HG03342 (cell line): ENCODE data around the gene MYRIP.

Experiments
- ATAC-seq: cut with Tn5 transposase; IDR thresholded peaks from one replicate; pipeline ENCODE4 v1.9.1; 2021; ENCODE audit warnings: mild to moderate bottlenecking, moderate library complexity; ENCODE audit not compliant: unreplicated experiment

Gene MYRIP

DNA sequence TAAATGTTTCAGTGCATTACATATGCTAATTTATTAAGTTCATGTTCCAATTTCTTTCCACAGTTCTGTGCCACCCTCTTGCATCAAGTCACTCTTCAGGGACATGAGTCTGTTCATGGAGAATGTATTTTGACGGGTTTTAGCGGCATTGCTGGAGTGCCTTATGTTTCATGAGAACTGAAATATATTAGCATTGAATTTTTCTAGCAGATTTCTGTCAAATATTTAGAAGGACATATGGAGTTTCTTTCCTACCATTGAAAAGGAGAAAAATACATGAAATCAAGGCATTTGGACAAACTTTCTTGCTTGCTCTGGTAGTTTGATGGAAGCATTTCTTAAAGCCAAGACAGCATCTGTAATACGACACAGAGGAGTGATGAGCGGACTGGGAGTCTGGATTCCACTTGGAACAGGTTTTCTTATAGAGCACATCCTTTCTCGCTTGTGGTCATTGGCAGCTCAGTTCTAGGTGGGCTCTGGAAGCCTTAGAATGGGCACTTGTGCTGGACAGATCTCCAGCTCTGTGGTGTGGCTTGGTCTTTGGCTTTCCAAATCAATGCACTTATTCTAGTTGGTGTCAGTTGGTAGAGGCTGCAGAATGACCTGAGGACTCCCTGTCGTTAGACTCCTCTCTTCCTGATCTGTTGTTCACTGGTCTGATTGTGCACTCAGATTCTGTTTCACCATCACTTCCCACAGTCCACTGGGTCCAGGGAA is 415.5 kb downstream of the MYRIP start:
- ATAC-seq = no peak

DNA sequence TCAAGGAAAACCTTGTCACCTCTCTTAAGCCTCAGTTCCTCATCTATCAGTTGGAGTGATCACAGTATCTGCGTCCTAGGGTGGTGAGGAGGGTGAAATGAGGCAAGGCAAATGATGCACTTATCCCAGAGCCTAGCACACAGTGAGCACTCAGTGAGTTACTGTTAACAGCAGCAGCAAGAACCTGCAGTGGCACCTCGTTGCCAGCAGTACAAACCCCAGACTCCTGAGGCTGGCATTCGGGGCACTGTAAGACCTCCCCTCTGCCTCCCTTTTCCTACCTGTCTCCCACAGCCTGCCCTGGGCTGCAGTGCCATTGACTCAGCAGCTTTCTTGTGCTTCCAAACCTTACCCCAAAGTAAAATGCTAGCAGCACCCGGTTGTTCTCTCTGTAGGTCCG is 417.2 kb downstream of the MYRIP start:
- no peak for ATAC-seq

DNA sequence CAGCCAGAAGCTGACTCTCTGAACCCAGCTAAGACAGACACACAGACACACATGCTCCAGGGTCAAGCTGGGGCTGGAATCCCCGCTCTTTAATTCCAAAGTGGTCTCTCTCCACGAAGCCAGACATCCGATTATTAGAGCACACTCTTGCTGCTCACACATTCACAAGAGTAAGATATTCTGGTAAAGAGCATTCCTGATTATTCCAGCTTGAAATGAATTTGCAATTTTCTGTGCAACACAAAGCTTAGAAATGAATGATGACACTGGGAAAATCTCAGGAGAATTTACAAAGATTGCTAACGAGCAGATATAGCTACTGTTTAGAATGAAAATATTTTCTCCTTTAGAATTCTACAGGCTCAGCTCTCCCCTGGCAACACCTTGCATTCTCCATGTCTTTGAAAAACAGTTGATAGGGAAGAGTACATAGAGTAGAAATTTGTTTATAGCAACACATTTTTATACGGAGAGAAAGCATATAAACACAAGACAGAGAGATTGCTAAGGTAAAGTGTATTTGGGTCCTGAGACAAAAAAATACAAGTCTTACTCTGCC is 419.5 kb downstream of the MYRIP start:
- no peak for ATAC-seq

DNA sequence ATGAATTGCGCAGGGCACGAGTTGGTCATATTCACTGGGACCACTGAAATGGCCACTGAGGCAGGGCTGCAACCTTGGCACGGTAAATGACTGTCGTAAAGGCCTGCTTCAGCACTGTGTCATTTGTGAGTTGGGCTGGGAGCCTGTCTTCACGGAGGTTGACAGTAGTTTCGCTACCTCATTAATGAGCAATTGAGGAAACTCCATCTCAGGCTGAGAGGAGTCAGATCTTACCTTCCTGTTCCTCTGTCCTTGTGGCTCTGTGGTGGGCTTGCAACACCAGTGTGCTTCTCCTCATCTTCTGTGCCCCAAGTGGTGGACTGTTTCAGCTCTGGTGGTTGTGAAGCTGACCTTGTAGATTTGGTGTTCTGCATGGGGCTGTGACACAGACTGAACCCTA is 420.0 kb downstream of the MYRIP start:
- no peak for ATAC-seq

DNA sequence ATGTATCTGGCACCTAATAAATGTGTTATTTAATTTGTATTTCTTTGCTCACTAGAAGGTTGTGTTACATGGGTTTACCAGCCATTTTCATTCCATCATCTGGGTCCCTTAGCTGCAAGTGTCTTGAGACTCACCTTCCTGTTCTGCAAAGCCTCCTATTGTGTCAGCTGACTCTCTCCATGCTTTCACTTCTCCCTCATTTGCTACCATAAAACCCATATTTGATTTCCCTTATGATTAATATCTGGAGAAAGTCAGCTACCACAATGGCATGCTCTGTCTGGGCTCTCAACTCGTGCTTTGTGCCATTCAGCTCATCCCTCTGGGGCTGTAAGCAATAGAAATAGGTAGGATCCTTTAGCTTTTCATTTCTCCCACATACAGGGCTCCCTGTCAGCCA is 420.6 kb downstream of the MYRIP start:
- no peak for ATAC-seq

DNA sequence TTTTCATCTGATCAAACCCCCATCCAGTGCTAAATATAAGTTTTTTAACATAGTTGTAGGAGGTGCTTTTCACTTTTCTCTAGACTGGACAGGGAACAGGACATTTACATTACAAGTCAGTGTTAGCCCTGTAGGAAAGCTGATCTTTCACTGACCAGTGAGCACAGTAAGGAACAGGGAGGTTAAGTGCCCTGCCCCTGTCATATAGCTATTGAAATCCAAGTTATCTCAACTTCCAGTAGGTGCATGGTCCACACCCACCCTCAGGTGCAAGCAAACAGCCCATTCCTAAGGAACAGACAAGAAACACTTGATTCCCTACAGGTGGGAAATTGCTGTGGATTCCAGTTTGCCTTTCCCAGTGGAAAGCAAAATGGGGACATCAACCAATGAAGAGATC is 421.0 kb downstream of the MYRIP start:
- no peak for ATAC-seq

DNA sequence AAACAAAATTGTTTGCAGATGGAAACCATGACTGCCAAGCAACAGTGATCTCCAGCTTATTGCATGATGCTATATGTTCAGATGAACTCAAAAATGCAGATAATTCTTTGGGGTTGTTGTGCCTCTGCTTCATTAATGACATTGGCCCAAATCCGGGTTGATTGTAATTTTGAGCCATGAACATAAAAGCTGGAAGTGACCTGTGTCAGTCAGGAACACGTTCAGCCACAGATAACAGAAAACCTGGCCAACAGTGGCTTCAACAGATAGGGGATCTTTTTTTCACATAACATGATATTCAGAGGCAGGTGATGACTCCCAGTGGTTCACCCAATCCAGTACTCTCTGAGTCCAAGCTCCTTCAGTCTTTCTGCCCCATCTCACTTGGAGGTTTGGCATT is 423.2 kb downstream of the MYRIP start:
- ATAC-seq = no peak

DNA sequence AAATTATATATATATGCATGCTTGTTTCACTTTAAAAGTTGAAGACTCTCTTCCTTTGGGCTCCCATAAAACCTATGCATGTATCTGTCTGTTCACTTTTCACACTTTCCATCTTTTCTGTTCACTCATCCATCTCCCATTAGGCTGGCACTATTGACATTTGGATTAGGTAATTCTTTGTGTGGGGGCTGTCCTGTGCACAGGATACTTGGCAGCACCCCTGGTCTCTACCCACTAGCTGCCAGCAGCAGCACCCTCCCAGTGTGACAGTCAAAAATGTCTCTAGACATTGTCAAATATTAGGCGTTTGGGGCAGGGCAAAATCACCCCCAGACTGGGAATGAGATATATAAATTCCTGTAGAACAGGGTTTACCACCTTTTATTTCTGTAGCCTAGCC is 427.8 kb downstream of the MYRIP start:
- no peak for ATAC-seq

DNA sequence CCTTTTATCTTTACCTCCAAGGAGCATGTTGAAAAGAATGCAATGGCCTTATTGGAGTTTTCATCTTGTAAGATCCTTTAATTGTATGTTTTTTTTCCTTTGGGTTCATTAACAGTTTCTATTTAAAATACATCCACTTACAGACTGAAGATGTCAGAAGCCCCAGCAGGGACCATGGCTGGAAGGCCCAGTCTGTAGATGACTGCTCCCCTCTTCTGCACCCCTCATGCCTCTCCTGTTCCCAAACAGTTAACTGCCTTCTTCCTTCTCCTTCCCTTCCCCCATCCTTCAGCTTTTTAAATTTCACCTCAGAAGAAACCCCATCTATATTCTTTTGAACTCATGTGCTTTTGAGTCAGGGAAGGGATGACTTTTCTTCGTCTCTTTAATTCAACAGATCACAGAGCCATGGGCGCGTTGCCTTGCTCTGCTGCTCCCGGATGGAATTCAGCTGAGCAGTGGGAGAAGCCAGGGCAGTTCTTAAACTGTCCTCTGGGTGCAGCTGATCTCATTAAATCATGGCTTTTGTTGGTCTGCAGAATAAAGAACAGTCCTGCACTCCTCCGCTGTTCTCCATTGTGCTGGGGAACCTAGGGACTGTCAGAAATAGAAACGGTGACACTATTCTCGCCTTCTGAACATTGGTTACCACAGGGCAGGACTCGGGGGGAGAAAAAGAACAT is 428.6 kb downstream of the MYRIP start:
- ATAC-seq = no peak

DNA sequence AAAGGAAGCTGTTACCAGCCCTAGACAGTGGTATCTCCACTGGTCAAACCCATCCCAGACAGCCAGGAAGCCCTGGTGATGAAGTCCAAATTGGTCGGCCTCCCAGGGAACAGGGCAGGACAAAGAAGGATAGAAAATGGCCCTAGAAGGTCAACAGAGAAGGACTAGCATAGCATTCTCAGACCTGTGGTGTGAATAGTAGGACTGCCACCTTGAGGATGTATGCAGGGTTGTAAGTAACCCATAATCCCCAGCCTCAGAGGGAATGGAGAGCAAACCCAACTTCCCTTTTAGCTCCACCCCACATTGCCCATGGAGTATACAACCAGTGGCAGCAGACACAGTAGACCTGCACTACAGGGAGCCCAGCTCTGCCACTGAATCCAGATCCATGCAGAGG is 431.5 kb downstream of the MYRIP start:
- no peak for ATAC-seq

DNA sequence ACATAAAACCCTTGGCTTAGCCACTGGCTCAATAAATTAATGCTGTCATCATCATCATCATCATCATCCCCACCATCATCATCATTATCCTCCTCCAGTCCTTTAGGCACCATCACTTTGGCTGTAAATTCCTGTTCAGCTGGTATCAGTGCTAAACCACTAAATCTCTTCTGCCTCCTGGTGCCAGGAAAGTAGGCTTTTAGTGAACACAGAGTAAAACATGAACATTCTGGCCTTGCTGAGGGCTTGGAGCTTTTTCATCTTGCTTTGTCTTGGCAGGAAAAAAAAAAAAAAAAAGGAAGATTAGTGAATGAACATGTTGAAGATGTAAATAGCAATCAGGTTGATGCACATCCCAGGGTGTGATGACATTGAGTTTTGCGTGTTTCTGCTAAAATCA is 432.8 kb downstream of the MYRIP start:
- ATAC-seq = no peak

DNA sequence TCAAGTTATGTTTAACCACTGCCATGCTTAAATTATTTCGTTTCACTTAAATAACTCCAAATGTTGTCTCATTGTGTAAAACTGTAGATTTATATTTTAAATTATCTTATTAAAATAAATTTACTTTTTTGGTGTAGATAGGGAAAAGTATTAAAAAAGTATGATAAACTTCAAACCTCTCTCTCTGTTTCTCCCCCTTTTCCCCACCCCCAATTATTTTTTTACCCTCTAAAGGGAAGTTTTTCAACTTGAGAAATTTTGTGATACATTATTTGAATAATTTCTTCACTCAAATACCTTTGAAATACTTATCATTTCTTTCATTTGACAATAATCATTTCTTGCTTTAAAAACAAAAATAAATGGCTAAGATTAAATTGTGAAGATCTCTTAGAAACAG is 433.2 kb downstream of the MYRIP start:
- ATAC-seq = no peak

DNA sequence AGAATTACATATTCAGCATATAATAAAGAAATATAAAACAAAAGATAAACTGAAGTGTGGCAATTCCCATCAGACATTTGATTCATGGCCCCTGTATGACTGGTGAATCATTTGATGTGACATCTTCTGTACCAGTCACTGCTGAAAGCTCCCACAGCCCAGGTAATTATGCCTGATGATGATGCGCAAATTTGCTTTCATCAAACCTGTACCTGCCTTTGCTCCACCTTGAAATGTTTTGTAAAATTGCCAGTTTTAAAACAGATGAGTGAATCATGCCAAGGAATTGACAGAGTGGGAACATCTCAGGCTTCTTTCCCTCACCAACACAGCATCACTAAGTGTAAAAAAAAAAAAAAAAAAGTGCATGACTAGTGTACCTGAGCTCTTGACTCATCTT is 433.6 kb downstream of the MYRIP start:
- no peak for ATAC-seq

DNA sequence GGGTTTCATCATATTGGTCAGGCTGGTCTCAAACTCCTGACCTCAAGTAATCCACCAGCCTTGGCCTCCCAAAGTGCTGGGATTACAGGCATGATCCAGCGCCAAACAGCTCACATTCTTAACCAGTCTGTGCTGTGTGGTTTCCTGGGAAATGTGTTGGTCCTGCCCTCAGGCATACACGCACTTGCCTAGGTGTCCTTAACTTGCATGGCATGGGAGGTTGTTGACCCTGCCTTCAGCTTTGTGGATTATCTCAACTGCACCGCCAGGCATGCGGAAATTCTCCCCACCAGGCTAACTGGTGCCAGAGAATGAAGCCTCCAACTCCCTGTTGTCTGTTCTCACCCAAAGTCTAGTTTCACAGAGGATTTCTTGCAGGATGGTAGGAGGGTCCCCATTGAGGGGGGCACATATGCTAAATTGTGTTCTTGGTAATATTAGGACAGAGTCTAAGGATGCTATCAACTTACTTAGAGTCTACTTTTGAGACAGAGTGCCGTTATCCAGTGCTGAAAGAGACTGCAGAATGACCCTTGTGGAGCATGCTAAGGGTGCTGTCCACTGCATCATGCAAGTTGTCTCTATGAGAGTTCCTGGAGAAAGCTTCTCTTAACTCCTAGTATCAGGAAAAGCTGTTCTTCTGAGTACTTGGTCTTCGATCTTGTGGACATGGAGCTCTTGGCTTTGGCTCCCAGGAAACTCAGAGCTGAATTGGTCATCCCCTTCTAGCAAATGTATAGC is 438.5 kb downstream of the MYRIP start:
- ATAC-seq = no peak

DNA sequence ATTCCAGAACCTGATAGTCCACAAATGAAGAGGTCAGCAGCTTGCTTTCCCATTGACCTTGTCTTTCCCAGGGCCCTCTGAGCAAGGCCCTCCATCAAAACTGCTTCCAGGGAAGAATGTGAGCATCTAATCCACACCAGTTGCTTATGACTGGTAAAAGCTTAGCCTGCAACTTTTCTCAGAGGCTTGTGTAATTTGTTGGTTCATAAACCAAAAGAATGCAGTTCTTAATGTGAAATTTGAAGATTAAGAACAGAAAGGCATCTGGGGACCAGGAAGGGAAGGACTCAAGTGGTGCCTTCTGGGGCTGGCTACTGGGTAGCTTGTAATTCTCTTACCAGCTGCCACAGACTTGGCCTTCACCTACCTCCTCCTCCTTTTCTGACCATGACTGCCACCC is 439.2 kb downstream of the MYRIP start:
- ATAC-seq = no peak

DNA sequence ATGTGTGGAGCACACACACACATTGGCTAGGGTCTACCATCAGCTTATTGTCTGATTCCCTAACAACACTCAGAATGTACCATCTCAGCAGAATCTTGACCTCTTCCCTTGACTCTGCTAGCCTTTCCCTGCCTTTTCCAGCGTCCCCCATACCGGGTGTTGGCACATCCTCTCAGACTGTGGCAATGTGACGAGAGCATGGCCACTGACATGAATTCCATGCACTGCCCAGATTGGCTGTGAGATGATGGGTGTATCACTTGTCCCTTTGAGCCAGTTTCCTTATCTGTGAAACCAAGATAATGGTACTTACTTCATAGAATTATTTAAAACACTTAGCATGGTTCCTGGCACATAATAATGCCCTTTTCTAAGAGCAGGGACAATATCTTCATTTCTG is 439.8 kb downstream of the MYRIP start:
- ATAC-seq = no peak

DNA sequence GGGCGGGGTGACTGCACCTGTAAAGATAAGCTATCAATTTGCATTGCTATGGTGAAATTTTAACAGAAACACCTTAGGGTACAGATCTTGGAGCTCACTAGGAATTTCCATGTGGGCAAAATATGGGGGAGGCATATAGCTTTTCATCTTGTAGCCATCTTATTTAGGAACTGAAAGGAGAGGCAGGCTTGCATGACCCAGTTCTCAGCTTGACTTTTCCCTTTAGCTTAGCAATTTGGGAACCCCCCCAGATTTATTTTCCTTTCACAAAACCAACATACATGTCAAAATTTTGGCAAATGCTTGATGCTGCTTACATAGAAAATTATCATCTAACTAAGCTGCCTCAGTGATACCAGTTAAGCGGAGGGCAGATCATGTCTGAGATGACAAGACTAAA is 445.1 kb downstream of the MYRIP start:
- no peak for ATAC-seq

DNA sequence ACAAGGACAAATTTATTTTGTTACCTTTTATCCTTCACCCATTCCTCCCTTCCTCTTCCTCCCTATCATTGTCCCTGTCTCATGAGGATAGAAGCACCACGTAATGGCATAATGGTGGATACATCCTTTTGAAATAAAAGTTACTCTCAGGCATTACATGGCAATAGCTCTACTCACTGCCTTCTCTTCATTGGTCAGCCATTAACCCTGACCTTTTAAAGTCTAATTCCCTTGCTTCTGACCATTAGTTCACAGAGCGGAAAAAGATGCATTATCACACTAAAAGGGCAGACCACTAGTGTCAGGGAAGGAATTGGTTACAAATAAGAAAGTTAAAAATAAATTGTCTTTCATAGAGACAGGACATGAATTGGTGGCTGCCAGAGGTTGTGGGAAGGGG is 445.5 kb downstream of the MYRIP start:
- ATAC-seq = no peak

DNA sequence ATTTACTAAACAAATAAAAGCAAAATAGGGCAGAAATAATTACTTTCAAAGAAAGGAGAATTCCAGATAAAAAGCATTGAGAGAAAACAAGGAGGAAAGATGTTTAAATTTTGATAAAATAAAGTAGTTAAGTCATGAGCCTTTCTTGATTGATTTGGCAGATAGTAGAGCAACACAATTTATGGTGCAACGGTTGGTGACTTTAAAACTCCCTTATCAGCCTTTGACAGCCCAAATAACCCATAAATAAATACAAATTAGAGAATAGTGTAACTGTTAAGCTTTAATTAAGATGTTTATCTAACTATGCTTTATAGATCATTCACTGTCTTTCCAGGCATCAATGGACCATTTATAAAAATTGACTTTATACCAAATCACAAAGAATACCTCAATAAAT is 446.1 kb downstream of the MYRIP start:
- ATAC-seq = no peak

DNA sequence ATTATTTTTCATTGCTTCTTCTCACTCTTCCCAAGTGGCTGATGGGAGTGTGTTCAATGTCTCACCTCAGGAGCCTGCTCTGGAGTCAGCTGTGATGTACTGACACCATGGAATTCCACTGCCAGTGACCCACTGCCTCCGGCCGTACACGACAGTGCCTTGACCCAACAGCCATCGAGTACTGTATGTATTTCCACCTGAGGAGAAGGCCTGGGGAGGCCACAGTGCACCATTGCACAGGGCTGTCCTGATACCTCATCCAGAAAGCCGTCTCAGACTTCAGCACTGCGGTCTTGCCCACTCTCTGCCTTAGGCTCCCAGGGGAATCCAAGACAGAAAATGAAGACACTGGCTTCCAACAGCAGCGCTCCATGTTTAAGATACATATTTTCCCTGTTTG is 448.7 kb downstream of the MYRIP start:
- ATAC-seq = no peak

DNA sequence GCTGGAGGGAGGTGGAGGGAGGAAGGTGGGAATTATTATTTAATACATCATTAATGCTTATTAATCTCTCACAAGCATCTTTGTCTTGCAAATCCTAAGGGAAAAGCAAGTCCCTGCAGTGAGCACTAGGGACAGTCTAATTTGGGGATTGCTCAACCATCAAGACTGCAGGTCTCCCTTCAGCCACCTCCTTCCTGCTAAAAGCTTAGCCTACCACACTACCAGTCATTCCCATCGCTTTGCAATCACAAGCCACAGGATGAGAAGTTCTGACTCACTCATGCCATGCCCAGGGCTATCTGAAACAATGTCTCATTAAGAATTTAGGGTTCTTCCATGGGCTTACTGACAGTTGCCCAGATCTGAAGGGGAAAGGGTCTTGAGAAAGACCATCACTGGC is 449.1 kb downstream of the MYRIP start:
- ATAC-seq = no peak

DNA sequence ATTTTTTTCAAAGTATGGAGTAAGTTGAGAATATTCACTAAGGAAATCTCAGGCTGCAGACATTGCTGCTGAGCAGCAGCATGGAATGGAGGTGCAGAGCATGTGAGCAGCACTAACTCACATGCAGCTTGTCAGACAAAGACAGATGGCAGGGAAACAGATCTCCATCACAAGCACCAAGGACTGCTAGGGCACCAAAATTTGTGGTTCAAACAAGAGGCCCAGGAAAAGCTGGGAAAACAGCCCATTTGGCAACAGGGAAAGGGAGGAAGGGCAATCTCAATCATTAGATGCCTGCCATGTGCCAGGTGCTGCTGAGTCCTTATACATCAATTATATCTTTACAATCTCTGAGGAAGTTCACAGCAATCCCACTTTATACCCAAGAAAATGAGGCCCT is 452.9 kb downstream of the MYRIP start:
- ATAC-seq = no peak
